SU-DHL-6 (cell line): ENCODE data around the gene HES7.

Source experiments
- H2AFZ ChIP-seq: fragments of 200-600 bp; sonication (generic); 2 replicates; pipeline ENCODE4 v1.6.1; 2014; ENCODE audit warnings: low read depth, mild to moderate bottlenecking, moderate library complexity, mixed read lengths, antibody characterized with exemption, low read length; ENCODE audit not compliant: severe bottlenecking
- H3F3A ChIP-seq: fragments of 200-600 bp; shearing (Covaris generic); 2 replicates; pipeline ENCODE4 v1.6.0; 2016; ENCODE audit warnings: antibody characterized with exemption, mild to moderate bottlenecking; ENCODE audit not compliant: insufficient read depth
- H3K27ac ChIP-seq: fragments of 200-600 bp; sonication (generic); 2 replicates; pipeline ENCODE4 v1.5.1; 2016; ENCODE audit warnings: low read depth, mild to moderate bottlenecking, low read length, moderate library complexity, mixed read lengths
- H3K27me3 ChIP-seq: fragments of 200-600 bp; sonication (generic), shearing (Covaris generic); 2 replicates; pipeline ENCODE4 v1.6.0; 2014; ENCODE audit warnings: mild to moderate bottlenecking, low read length
- H3K36me3 ChIP-seq: fragments of 200-600 bp; sonication (generic); 2 replicates; pipeline ENCODE4 v1.6.1; 2014; ENCODE audit warnings: mild to moderate bottlenecking, low read length, mixed read lengths
- H3K4me2 ChIP-seq: fragments of 300-600, 200-600 bp; shearing (Covaris generic), sonication (generic); 2 replicates; pipeline ENCODE4 v1.6.0; 2014; ENCODE audit warnings: low read length, low read depth, mild to moderate bottlenecking; ENCODE audit not compliant: poor library complexity, severe bottlenecking
- H3K4me3 ChIP-seq: fragments of 200-600 bp; sonication (generic); 2 replicates; pipeline ENCODE4 v1.5.1; 2014; ENCODE audit warnings: antibody characterized with exemption, low read length, mild to moderate bottlenecking, mixed read lengths; ENCODE audit not compliant: insufficient read depth, poor library complexity, severe bottlenecking
- H3K79me2 ChIP-seq: fragments of 200-600 bp; sonication (generic); 2 replicates; pipeline ENCODE4 v1.6.1; 2014; ENCODE audit warnings: mild to moderate bottlenecking, low read length, moderate library complexity; ENCODE audit not compliant: insufficient read depth
- H3K9ac ChIP-seq: fragments of 200-600 bp; sonication (generic); 2 replicates; pipeline ENCODE4 v1.7.0; 2014; ENCODE audit warnings: mild to moderate bottlenecking, low read length
- H3K9me2 ChIP-seq: fragments of 200-600 bp; sonication (generic); replicated peaks from 2 replicates; pipeline ENCODE4 v1.6.1; 2014; ENCODE audit warnings: low read length; ENCODE audit not compliant: insufficient read depth
- H3K9me3 ChIP-seq: fragments of 200-600 bp; sonication (generic); 2 replicates; pipeline ENCODE4 v1.6.1; 2014; ENCODE audit warnings: low read length, mixed read lengths; ENCODE audit not compliant: insufficient read depth
- H4K20me1 ChIP-seq: fragments of 200-600 bp; sonication (generic); 2 replicates; pipeline ENCODE4 v1.6.1; 2014; ENCODE audit warnings: low read depth, mild to moderate bottlenecking, antibody characterized with exemption, low read length, moderate library complexity, mixed read lengths
- EZH2phosphoT487 ChIP-seq: fragments of 200-600 bp; sonication (generic), shearing (Covaris generic); conservative IDR thresholded peaks from 2 replicates; pipeline ENCODE4 v1.6.1; 2018; ENCODE audit warnings: mild to moderate bottlenecking, antibody characterized with exemption, low read length, moderate library complexity, mixed read lengths
- TF ChIP-seq, protein P1 (sequence below): fragments of 200-600 bp; sonication (generic); IDR thresholded peaks from one replicate; pipeline ENCODE4 v1.5.1; 2017; ENCODE audit warnings: antibody characterized with exemption, mild to moderate bottlenecking, low read length, moderate library complexity; ENCODE audit not compliant: insufficient read depth, poor library complexity, severe bottlenecking

Gene HES7

GRCh38 chr17:8073627-8074484 lies 50.0 kb downstream of the HES7 start:
- TF ChIP-seq, protein P1, sequence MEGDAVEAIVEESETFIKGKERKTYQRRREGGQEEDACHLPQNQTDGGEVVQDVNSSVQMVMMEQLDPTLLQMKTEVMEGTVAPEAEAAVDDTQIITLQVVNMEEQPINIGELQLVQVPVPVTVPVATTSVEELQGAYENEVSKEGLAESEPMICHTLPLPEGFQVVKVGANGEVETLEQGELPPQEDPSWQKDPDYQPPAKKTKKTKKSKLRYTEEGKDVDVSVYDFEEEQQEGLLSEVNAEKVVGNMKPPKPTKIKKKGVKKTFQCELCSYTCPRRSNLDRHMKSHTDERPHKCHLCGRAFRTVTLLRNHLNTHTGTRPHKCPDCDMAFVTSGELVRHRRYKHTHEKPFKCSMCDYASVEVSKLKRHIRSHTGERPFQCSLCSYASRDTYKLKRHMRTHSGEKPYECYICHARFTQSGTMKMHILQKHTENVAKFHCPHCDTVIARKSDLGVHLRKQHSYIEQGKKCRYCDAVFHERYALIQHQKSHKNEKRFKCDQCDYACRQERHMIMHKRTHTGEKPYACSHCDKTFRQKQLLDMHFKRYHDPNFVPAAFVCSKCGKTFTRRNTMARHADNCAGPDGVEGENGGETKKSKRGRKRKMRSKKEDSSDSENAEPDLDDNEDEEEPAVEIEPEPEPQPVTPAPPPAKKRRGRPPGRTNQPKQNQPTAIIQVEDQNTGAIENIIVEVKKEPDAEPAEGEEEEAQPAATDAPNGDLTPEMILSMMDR = peak; percentile 74
- no peak for TF ChIP-seq EZH2phosphoT487
- H3K27me3 ChIP-seq = no peaks in the 10 kb centered on the region
- H3K27ac ChIP-seq = no peak overlapping the region
- no peaks in the 10 kb centered on the region for H3K36me3 ChIP-seq
- no peak overlapping the region for H3K4me3 ChIP-seq
- H3K4me2 ChIP-seq = no peak overlapping the region
- H3K79me2 ChIP-seq = no peaks in the 10 kb centered on the region
- H3K9me3 ChIP-seq = no peaks in the 10 kb centered on the region
- H4K20me1 ChIP-seq = no peaks in the 10 kb centered on the region
- H2AFZ ChIP-seq = no peak overlapping the region
- H3K9ac ChIP-seq = no peak overlapping the region
- H3K9me2 ChIP-seq = no peaks in the 10 kb centered on the region
- H3F3A ChIP-seq = no peaks in the 10 kb centered on the region

DNA sequence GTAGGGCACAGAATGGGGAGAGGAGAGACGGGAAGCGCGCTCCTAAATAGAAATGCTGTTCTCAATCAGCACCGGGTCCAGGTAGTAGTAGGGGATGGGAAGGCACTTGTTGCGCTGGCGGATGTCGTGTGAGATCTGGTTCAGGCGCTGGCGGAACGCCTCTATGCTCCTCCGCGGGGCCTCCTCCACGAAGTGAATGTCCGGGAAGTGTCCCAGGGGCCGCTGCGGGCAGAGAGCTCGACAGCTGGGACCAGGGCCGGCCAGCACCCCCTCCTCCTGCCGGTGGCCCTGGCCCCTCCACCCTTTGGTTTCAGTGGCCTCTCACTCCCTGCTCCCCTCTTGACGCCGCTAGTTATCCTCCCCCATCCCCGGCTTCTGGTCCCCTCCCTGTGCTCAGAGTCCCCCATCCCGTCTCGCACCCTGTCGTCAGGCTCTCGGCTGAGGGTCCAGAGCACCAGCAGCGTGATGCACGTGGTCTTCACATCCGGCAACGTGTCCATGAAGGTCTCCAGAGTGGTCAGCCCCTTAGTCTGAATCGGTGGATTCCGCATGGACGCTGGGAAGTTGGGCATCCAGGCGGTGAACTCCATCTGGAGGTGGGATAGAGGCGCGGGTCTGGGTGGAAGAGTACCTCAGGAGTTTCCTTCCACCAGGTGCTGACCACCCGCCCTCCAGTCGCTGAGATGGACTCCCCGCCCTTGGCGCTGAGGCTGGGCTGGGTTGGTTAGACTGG lies 51.0 kb downstream of the HES7 start:
- H3F3A ChIP-seq = no peaks in the 10 kb centered on the region
- no peak overlapping the region for H3K4me3 ChIP-seq
- no peaks in the 10 kb centered on the region for H3K9me2 ChIP-seq
- TF ChIP-seq EZH2phosphoT487 = no peak
- TF ChIP-seq, protein P1 = no peak
- H4K20me1 ChIP-seq = no peaks in the 10 kb centered on the region
- H3K36me3 ChIP-seq = no peaks in the 10 kb centered on the region
- H3K9me3 ChIP-seq = no peaks in the 10 kb centered on the region
- no peak overlapping the region for H2AFZ ChIP-seq
- H3K79me2 ChIP-seq = no peaks in the 10 kb centered on the region
- H3K27ac ChIP-seq = no peak overlapping the region
- H3K4me2 ChIP-seq = no peak overlapping the region
- no peak overlapping the region for H3K9ac ChIP-seq
- H3K27me3 ChIP-seq = no peaks in the 10 kb centered on the region

- Histone ChIP-seq H3K27me3 (no peaks in the 10 kb centered on the region), H3K27ac (no peak overlapping the region), H3K9me2 (no peaks in the 10 kb centered on the region), H3K4me3 (no peak overlapping the region), H3K79me2 (no peaks in the 10 kb centered on the region), H3K9ac (no peak overlapping the region), H2AFZ (no peak overlapping the region), H3K4me2 (no peak overlapping the region), H3K9me3 (no peaks in the 10 kb centered on the region), H3F3A (no peaks in the 10 kb centered on the region), H4K20me1 (no peaks in the 10 kb centered on the region), H3K36me3 (no peaks in the 10 kb centered on the region)
- TF ChIP-seq, protein P1 = no peak
- no peak for TF ChIP-seq EZH2phosphoT487
These were observed 51.6 kb downstream of the HES7 start for GRCh38 chr17:8072341-8072728.
